Inferior parietal cortex (tissue), 1 donor: ENCODE data around the gene AFG3L2.

Source experiments
- DNase-seq: peaks from one replicate; pipeline ENCODE4 v3.0.0-alpha.2; 2016; ENCODE audit errors: extremely low spot score

Gene AFG3L2

DNA sequence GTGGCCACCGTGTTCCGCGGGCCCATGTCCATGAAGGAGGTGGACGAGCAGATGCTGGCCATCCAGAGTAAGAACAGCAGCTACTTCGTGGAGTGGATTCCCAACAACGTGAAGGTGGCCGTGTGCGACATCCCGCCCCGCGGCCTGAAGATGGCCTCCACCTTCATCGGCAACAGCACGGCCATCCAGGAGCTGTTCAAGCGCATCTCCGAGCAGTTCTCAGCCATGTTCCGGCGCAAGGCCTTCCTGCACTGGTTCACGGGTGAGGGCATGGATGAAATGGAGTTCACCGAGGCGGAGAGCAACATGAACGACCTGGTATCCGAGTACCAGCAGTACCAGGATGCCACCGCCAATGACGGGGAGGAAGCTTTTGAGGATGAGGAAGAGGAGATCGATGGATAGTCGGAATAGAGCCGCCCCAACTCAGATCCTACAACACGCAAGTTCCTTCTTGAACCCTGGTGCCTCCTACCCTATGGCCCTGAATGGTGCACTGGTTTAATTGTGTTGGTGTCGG is 51.2 kb downstream of the AFG3L2 start:
- DNase-seq: no peak

- DNase-seq: no peak
Measured at GRCh38 chr18:12324991-12325725, 51.9 kb downstream of the AFG3L2 start.

GRCh38 chr18:12321333-12321732 is 55.7 kb downstream of the AFG3L2 start:
- no peak for DNase-seq

GRCh38 chr18:12318857-12319256 is 58.2 kb downstream of the AFG3L2 start:
- no peak for DNase-seq

GRCh38 chr18:12318334-12318697 is 58.7 kb downstream of the AFG3L2 start:
- DNase-seq: no peak

GRCh38 chr18:12317664-12318333 is 59.2 kb downstream of the AFG3L2 start:
- DNase-seq: no peak

DNA sequence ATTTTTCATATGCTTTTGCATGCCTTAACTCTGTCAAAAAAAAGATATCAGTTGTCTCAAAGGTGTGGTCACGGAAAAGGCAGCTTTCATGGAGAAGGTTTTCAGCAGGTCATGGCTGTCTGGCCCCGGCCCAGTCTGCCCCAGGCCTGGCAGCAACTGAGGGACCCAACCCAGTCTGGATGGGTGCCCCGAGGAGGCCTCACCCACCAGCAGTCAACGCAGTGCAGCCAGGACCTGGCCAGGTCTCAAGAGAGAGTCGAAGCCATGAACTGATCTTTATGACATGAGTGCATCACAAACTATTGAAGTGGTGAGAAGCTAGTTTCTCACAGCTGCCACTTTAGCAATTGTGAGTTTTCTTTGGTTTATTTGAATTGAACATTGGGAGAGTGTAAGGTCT is 61.1 kb downstream of the AFG3L2 start:
- no peak for DNase-seq

GRCh38 chr18:12315490-12315889 is 61.5 kb downstream of the AFG3L2 start:
- no peak for DNase-seq

DNA sequence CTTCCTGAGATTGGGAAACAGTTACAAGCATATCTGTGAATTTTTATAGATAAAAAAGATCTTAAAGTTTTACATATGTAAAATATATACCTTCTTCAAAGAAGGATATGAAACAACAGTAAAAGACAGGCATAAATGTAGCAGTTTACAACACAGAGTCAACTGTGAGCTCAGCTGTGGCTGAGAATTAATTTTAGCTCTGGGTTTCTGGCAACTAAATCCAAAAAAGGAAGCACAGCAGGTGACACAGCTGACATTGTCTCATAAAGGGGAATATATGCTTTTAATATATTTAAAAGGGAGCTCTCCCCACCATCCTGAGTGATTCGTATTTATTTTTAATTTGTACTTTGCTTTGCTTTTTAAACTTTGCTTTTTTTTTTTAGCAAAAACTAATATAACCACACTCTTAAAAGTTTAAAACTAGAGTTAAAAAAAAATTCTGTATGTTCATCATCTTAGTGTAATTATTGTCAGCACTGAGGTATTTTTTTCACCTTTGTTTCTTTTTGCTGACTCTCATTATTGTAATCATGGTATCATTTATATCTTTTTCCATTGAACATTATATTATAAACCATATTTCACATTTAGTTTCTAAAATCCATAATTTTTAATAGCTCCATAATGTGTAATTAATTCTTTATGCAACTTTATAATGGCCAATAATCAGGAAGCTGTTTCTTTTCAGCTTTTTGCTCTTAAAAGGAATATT is 62.3 kb downstream of the AFG3L2 start:
- no peak for DNase-seq

- no peak for DNase-seq
Measured at GRCh38 chr18:12313530-12314245, 63.3 kb downstream of the AFG3L2 start.

- no peak for DNase-seq
Measured at GRCh38 chr18:12312976-12313375, 64.1 kb downstream of the AFG3L2 start.

DNA sequence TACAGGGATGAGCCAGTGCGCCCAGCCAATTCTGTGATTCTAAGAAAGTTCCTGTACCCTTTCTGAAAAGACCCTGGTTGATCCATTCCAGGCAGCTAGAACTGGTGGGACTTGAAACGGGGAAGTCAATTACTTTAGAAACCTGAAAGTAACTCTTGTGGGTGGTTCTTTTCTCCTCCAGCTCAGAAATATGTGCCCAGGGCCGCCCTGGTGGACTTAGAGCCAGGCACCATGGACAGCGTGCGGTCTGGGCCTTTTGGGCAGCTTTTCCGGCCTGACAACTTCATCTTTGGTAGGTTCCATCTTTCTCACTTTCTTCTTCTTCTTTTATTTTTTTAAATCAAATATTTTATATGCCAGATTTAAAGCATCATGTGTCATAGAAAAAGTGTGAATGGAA is 66.3 kb downstream of the AFG3L2 start:
- DNase-seq: no peak

GRCh38 chr18:12309683-12310198 is 67.3 kb downstream of the AFG3L2 start:
- DNase-seq: no peak

- no peak for DNase-seq
Measured at GRCh38 chr18:12308386-12309100, 68.5 kb downstream of the AFG3L2 start.

DNA sequence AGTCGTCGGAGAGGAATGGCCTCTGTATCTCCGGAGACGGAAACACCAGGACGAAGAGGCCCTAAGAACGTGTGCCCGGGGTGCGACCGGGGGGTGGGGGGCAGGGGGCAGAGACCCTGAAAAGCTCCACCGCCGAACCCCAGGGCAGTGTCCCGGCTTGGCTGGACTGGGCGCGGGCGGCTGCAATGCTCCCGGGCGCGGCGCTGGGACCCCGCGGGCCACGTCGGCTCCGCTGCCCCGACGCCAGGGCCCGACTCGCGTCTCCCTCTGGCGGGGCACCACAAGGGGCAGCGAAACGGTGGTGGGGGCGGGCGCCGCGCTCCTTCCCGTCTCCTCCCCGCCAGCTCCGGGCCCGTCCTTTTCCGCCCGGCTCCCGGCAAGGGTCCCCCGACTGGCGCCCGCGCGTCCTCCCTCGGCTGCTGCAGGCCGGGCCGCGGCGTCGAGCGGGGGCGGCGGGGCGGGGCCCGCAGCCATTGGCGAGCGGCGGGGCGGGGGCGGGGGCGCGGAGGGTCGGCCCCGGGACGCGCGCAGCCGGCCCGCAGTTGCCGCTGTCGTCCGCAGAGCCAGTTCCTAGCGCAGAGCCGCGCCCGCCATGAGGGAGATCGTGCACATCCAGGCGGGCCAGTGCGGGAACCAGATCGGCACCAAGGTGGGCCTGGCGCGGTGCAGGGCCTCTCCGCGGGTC is 69.2 kb downstream of the AFG3L2 start, which contains the start of gene TUBB6:
TSS of gene TUBB6 (plus strand) at position 541 of the 685 bp plus-strand sequence. CDS start at position 593, 52 bp downstream.
- no peak for DNase-seq

GRCh38 chr18:12306752-12307700 is 70.0 kb downstream of the AFG3L2 start:
- DNase-seq: no peak

DNA sequence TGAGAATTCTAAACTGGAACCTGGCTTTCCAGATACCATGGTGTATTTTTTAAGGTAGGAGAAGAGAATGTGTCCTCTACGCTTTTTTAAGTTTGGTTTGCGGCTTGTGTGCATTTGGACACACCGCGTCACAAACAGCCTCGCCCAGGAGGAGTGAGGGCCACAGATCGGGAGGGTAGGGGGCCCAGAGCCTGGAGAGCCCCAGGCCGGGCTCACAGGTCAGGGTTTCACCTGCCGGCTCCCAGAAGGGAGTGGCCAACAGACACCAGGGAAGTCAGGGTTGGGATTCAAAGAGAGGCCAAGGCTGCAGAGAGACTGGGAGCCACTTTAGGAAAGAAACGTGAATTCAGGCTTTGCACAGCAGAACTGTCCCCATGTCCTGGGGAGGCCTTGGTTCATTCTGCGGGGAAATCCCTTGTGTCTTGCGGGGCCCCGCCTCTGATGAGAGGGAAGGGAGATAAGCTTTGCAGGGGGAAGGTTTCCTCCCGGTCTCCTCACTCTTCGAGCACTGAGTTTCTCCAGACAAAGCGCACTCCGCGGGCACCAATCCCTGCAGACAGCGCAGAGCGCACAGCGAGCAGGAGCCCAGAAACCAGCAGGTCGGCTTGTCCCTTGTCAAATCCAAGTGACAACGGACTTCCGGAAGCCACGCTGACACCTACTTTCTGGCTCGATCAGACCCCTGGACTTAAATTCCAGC is 70.9 kb downstream of the AFG3L2 start:
- DNase-seq: no peak

GRCh38 chr18:12305211-12305610 is 71.8 kb downstream of the AFG3L2 start:
- DNase-seq: no peak
